GM18498 (cell line): ENCODE data around the gene P2RY2.
"Not testable (repeated sequence)": the region's sequence is repeated elsewhere in the genome, so short reads cannot be mapped to it uniquely, and the experiment has no call there.

Experiments used
- ATAC-seq: cut with Tn5 transposase; IDR thresholded peaks from one replicate; pipeline ENCODE4 v1.9.1; 2021; ENCODE audit warnings: mild to moderate bottlenecking, moderate library complexity; ENCODE audit not compliant: unreplicated experiment

P2RY2 gene

DNA sequence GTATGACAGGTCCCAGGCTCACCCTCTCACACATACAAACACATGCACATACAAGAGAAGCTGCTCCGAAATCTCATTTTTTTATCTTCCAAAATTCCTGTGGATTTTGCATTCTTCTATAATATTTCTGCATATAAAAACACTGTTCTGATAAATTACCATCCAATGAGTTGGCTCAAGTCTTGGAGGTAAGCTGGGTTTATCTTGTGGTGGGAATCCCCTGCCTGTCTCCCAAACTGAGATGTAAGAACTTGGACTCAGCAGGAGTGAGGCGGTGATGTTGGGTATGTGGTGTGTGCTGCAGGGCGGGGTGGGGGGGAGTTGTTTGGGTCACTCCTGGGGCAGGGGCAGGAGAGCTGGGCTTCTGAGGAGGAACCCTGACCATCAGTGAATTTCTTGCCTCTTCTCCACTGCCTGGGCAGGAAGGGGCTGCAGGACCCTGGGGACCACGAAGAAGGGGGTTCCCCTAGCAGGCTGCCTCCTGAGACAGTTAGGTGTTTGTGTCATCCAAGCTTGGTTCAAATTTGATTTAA, 47.3 kb downstream of the P2RY2 start:
- no peak for ATAC-seq

DNA sequence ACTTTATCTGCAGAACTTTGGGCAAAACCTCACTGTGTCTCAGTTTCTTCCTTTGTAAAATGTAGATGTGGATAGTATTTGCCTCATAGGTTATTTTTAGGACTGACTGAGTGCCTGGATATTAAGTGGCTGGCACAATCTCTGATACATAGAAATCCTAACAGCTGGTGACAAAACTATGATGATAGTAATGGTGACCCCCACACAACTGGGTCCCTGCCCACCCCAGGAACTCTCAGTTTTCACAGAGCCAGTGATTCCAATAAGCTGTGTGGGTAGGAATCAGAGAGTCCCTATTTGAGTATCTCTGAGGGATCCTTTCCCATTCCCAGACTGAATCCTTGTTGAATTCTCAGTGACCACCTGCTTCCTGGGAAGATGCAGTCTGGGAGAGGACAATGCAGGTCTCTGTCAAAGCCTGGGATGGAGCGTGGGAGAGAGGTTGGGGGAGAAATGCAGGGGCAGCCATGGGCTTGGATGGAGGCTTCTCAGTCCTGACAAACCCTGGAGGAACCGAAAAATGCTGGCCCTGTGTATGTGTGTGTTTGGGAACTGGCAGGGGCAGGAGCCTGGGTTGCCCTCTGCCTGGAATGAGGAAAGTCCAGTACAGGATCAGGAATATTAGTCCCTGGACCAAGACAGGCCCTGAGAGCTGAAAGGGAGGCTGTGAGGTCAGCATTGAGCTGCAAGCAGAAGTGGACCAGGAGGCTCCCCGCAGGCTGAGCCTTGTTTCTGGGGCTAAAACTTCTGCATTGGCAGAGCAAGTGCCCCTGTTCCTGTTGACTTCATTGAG, 48.0 kb downstream of the P2RY2 start:
- no peak for ATAC-seq

DNA sequence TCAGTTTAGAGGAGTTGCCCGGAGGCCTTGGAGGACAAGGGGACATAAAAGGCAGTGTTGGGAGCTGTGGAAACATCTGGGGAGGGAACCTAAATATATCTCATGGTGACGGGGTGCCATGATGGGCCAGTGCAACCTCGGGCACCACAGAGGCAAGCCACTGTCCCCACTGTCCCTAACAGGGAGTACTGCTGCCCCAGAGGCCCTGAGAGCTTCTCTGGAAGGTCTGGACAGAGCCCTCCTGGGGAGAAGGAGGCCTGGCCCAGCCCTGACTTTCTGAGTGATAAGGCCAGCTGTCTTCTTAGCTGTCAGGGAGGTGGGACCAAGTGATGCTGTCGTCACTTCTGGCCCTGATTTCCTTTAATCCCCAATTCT, 48.6 kb downstream of the P2RY2 start:
- ATAC-seq: no peak

DNA sequence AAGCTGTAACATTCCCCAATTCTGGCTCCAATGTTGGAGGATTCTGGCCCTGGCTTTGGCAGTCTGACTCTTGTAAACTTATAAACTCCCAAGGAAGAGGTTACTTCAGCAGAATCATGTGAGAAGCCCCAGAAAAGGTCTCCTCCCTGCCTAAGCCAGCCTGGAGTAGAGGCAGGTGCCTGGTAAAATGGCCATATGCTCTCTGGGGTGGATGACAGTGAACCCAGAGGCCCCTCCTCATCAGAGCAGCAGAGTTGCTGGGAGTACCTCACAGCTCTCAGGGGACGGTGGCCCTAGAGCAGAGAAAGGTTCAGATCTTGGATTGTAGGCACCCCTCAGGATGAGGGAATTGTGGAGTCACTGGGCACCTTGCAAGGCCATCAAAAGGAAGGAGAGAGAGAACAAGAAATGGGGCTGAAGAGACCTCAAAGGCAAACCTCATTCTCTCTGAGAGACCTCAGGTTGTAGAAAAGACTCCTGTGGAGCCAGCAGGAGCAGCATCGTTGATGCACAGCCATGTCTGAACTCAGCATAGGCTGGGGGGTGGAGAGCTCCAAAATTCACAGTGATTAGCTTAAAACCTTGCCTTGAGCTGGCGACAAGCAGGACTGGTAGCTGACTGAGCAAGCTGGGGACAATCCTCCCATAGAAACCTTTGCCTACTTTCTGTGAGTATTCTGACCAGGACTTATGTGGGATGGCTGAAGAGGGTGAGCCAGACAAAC, 49.2 kb downstream of the P2RY2 start:
- no peak for ATAC-seq

DNA sequence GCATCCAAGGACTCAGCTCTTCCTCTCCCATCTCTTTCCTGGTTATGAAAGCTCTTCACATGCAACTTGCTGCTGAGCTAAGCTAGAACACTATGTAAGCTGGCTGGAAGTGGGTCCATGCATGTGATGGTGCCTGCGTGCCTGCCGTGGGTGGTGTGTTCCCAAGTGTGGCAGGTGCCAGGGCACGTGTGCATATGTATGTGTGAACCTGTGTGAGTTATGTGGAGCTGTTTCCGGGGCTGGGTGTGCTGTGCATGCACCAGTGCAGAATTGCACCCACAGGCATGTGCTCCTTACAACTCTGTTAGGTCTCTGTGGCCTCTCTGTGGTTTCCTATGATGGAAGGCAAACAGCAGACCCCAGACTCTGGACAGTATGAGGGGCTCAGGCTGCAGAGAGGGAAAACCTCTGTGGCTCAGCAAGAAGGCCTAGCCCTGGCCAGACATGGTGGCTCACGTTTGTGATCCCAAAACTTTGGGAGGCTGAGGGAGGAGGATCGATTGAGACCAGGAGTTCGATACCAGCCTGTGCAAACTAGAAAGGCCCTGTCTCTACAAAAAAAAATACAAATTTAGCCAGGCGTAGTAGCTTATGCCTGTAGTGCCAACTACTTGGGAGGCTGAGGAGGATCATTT, 49.9 kb downstream of the P2RY2 start:
- ATAC-seq: no peak

DNA sequence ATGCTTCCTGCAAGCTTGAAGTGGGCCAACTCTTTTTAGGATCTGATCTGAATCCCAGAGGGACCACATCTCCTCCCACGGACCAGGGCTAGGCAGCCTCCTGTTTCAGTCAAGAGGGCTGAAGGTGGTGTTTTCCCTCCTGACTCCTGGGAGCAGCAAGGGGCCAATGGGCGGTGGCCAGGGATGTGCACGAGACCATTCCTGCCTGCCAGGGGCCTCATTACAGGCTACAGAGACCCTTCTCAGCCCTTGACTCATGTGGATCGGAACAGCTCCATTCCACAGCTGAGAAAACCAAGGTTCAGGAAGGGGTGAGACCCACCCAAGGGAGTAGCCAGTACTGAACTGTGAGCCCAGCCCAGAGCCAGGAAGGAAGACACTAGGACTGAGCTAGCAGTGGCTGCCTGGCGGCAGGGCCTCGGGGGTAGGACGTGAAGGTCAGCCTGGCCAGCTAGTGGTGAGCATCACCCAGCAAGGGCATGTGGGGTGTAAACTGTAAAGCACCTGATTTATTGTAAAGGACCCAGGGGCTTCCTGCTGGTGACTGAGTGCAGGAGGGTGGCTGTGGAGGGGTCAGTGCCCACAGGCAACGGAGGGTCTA, 50.7 kb downstream of the P2RY2 start:
- no peak for ATAC-seq

DNA sequence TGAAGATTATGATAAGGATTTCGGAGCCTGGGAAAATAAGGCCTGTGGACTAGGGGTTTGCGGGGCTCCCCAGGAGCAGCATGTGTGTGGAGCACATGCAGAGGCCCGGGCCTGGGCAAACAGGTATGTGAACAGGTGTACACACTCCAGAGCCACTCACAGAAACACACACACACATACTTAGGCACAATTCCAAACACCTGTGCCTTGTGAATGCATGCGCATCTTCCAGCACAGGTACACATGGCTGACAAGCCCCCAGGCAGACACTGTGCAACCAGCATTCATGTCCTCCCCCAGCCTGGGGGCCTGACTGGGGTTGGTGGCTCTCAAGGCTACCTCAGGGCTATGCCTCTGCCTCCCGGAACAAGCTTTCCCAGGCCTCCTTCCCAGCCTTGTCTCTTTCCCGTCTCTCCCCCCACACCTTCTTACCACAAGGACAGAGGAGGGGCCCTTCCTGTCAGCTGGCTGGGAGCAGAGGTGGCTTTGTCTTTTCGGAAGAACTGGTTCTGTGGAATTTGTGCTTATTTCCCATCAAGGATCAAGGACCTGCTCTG, 51.5 kb downstream of the P2RY2 start:
- no peak for ATAC-seq

DNA sequence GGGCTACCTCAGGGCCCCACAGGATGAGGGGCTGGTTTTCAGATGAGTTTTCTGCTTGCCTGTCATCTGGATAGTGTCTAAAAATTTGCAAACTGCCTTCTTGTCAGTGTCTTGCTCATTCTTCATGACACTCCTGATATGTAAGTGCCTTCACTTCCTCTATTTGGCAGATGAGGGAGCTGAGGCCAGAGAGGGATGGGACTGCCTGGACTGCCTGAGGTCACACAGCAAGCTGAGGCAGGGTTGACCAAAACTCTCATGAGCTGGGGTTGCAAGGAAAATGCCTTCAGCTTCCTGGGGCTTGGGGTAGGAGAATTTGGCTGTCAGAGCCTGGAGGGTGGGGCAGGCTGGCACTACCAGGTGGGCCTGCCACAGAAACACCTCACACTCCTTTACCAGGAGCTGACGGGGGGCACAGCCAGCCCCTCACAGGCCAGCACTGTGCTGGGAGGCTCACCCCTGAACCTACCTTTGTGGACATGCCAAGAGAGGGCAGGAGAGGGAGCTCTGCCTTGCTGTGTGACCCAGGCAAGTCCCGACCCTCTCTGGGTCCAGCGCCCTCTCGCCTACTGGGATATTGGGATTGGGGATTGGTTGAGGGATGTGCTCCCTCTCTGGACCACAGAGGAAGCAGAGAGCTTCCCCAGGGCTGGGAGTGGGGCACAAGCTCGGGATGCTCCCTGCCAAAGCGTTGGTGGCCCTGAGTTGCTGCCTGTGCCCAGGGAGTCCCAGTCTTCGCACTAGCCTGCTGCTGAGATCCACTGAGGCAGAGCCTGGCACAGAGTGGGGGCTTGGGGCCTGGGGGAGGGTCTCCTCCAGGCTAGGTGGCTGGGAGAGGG, 52.2 kb downstream of the P2RY2 start:
- no peak for ATAC-seq

DNA sequence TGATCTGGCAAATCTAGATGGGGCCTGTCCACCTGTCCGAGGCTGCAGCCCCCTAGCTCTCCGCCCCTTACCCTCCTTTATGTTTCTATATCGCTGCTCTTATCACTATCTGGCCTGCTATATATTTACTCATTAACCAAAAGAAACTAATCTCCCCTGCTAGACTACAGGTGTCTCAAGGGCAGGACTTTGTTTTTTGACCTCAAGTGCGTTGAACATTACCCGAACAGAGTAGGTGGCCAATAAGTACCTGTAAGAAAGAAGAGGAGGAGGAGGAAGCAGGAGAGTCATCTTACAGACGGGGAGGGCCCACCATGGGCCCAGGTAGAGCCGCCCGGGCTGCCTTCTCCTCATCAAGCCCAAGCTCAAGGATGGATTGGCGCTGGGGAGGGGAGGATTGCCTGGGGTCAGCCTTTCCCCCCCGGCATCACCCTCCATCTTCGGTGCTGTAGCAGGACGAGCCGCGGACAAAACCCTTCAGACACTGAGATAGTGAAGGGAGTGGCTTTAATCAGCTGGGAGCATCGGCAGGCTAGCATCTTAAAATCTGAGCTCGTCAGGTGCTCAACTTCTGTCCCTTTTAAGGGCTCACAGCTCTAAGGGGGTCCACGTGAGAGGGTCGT, 52.9 kb downstream of the P2RY2 start:
- ATAC-seq: no peak

DNA sequence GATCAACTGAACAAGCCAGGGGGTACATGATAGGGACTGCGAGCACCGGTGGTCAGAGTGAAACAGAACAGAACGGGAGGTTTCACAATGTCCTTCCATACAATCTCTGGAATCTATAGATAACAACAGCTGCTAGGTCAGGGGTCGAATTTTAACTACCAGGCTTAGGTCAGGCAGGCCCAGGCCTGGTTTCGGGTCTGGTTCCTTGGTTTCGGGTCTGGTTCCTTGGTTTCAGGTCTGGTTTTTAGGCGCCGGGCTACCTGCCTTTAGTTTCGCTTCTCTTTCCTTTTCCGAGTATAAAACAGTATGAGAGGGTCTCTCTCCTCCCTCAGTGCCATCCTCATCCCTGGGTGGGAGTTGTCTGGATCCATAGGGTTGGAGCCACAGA, 53.4 kb downstream of the P2RY2 start:
- not testable (repeated sequence) for ATAC-seq

DNA sequence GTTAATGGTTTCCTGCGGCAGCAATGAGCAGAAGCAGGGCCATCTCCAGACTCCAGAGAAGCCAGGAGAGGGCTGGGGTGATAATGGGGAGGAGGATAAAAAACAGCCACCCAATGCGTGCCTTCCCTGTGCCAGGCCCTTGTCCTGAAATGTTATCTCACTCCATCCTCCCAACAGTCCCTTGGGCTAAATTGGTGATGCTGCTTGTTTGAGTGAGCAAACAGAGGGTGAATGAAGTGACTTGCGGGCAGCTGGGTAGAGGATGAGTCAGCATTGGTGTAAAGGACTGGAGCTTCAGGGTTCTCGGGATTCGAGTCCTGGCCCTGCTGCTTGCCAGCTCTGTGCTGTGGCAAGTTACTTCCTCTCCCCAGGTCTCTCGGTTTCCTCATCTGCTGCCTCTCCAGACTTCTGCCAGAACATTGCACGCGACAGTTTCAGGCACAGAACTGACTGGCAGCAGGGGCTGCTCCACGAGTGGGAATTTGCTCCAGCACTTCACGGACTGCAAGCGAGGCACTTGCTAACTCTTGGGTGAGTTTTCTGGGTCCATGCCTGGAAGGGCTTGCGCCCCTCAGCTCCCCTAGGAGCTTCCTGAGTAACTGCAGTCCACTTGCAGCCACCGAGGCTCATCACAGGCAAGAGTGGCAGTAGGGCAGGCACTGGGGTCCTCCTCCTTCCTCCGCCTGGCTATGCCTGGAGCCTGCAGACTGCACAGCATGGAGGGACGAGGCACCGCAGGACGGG, 54.0 kb downstream of the P2RY2 start, which contains the start of gene P2RY6:
TSS of gene P2RY6 (plus strand) at position 403 of the 744 bp plus-strand sequence. CDS start 24,181 bp downstream, outside the sequence.
- no peak for ATAC-seq

DNA sequence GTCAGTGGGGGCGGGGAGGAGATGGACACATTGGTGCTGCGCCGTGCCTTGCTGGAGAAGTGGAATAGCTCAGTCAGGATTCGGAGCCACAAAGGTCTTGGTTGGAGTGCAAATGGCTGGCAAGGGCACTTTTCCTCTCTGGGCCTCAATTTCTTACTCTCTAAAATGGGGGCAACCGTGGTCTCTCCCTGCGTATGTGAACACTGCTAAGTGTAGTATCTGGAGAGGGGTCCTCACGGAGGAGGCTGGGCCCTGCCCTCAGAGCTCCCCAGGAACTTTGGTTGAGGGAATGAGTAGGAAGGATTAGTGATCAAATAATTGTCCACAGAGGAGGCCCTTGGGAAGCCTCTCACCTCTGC, 54.6 kb downstream of the P2RY2 start:
- no peak for ATAC-seq

DNA sequence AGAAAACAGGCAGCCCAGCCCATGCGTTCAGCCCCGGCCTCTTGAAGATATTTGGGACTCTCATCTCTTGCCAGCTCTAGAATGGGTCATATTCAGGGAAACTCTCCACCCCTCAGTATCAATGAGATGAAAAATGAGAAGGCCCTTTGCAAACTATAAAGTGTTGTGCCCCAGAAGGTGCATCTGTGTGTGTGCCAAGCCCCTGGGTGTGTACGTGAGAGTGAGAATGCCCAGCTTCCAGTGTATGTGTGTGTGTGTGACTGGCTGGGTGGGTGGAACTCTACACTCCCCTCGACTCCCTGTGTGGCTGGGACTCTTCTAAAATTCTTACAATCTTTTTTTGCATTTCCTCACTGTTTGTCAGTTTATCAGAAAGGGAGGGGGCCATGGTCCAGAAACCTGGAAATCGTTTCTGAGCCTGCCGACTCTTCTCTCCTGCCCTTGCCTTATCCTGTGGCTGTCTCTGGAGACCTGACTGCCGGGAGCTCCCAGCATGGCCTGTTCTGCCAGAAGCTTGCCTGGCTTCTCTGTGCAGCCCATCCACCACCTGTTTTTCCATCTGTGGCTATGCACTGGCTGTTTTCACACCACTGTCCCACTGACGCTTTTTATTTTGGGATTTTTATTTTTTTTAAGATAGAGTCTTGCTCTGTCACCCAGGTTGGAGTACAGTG, 55.3 kb downstream of the P2RY2 start:
- ATAC-seq: no peak

DNA sequence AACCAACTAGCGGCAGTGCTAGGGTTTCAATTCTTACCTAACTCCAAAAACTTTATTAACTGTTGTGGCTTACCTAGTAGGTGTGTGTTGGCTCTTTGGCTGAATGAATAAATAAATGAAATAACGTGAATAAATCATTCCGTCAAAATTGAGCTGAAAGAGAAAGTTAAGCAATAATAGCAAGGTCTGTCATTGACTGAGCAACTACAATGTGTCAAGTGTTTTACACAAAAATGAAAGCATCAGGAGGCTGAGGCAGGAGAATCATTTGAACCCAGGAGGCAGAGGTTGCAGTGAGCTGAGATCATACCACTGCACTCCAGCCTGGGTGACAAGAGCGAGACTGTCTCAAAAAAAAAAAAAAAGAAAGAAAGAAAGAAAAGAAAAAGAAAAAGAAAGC, 56.1 kb downstream of the P2RY2 start:
- ATAC-seq: not testable (repeated sequence)

DNA sequence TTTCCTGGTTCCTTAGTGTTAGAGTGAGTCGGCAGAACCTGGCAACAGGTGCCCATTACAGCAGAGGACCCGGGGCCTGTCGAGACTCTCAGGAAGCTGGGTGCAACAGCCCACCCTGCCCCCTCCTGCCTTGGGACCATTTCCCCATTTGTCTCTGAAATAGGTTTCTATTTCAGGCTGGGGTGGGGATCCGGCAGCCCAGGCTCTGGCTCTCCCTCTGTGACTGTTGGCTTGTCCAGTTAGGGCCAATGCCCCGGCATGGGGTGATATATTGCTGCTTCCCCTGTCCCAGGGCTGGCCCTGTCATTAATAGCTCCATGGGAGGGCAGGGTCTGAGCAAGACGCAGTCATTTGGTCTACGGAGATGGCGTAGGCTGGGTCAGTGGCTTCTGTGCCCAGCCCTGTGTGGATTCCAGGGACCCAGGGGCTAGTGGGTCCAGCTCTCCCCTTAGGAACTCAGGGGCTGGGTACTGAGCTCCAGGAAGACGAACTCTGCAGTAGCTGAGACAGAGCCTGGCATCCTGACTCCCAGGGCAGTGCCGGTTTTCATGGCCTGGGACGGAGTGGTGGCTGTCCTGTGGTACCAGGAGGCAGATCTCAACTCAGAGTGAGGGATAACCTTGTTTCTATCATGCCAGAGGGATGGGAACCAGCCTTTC, 56.8 kb downstream of the P2RY2 start:
- ATAC-seq: no peak

DNA sequence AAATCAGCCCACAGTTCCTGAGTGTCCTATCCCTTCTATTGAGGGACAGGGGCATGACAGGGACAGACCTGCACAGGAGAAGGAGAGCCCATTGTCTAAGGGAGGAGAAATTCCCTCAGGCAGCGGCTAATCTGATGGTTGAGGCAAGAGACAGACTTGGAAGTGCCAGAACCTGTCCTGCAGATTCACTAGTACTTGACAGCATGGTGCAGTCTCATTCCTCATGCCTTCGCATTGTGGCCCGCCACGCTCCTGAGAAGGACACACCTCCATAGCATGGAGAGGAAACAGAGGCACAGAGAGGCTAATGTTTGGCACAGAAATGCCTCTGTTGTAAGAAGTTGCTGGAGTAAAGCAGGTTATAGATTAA, 57.3 kb downstream of the P2RY2 start:
- ATAC-seq: no peak

DNA sequence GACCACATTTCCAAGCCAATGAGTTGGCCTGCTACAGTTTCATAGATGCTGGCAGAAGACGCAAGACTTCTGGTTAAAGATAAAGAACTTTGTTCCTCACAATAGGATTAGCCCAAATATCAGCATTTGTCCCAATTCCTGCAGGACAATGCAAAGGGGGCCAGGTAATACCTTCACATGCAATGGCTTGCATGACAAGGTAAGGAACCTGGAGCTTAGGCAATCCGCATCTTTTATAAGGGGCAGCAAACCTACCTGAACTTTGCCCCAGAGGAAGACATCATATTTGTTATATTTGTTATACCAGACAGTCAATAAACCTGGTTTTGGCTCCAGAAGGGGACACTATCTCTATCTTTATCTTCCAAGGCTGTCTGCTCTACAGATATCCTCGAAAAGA, 59.4 kb downstream of the P2RY2 start:
- ATAC-seq: no peak

DNA sequence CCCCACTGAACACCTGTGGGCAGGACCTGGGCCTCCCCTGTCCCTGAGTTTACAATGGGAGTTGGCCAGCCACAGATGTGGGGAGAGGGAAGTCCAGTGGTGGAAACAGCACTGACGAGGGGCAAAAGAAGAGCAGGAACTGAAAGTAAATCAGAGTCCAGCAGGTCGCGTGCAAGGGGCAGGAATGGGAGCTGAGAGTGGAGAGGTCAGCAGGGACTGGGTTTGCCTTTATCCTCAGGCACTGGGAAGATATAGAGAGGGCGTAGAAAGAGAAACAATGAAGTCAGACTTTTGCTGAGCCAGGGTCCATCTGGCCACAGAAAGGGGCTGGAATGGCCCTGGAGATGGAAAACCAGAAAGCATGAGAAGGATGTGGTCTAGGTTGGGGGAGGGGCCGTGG, 62.5 kb downstream of the P2RY2 start:
- ATAC-seq: no peak
